GM19467 (cell line): Measurements from ENCODE around the gene FCAR.
"Not testable (repeated sequence)": the region's sequence is repeated elsewhere in the genome, so short reads cannot be mapped to it uniquely, and the experiment has no call there.

ENCODE experiments used
- ATAC-seq: cut with Tn5 transposase; IDR thresholded peaks from one replicate; pipeline ENCODE4 v1.9.1; 2021; ENCODE audit warnings: mild to moderate bottlenecking, moderate library complexity; ENCODE audit not compliant: unreplicated experiment

Gene FCAR

DNA sequence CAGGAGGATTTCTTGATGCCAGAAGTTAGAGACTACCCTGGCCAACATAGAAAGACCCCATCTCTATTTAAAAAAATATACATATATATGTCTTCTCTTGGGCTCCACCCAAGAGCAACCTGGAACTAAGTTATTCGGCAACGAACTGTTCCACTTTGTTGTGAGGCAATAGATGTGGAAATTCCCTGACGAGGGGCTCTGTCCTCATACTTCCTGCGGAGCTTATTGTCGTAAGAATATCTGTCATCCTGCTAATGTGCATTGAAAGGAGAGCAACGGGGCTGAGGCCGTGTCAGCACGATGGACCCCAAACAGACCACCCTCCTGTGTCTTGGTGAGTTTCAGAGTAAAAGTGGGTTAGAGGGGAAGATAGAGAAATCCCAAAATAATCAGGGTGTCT lies at the start of gene FCAR:
Gene FCAR (plus strand): TSS at position 246 of the 400 bp plus-strand sequence. CDS start 55 bp downstream, at position 301.
- no peak for ATAC-seq

DNA sequence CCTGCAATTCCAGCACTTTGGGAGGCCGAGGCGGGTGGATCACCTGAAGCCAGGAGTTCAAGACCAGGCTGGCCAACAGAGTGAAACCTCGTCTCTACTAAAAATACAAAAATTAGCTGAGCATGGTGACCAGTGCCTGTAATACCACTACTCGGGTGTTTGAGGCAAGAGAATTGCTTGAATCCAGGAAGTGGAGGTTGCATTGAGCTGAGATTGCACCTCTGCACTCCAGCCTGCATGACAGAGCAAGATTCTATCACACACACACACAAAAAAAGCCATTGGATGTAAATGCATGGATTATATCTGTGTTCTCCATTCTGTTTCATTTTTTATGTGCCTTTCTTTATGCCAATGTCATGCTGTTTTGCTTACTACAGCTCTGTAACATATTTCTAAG lies 49.6 kb upstream of the FCAR start:
- not testable (repeated sequence) for ATAC-seq

DNA sequence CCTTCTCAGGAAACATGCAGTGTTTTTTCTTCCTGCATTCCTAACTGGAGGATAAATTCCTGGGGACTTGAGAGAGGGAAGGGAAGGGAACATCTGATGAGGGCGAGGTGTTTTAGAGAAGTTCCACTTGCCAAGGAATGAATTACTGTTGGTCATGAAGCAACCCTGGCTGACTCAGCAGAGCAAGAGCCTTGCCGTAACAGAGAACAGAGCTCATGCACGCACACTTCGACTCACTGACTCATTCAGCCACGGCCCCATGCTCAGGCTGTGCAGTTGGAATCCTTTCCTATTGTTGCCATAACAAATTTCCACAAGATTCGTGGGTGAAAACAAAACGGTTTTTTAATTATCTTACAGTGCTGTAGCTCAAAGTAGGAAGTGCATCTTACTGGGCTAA lies 48.7 kb upstream of the FCAR start:
- ATAC-seq: not testable (repeated sequence)

DNA sequence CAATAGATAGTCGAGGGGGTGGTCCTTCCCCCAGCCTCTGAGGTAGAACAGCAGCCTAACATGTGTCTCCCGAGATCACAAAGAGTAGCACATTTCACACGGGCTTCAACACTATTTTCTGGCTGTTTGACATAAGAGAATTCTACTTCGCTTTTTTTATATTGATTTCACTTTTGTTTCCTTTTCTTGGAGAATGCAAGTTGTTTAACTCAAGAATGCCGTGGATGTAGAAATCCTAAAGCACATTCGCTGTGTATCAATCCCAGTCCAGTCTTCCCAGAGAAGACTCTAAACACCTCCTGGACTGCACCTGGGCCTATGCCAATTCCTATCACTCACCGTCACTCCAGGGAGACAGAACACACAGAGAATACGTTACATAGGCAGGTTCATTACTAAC lies 46.0 kb upstream of the FCAR start:
- ATAC-seq: not testable (repeated sequence)

DNA sequence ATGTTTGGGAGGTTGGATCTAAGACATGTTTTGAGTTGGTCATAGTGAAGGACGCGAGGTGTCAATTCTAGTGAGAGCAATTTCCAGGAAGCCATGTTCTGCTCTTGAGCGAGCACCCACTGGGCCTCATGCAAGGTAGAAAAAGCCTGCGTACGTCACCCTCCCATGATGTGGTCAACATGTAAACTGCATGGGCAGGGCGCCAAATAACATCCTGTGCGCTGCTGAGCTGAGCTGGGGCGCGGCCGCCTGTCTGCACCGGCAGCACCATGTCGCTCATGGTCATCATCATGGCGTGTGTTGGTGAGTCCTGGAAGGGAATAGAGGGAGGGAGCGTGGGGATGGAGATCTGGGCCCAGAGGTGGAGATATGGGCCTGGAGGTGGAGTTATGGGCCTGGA lies 41.5 kb upstream of the FCAR start, which contains the start of gene KIR2DS4:
Gene KIR2DS4 (plus strand): TSS at position 181 of the 400 bp plus-strand sequence.
- not testable (repeated sequence) for ATAC-seq

DNA sequence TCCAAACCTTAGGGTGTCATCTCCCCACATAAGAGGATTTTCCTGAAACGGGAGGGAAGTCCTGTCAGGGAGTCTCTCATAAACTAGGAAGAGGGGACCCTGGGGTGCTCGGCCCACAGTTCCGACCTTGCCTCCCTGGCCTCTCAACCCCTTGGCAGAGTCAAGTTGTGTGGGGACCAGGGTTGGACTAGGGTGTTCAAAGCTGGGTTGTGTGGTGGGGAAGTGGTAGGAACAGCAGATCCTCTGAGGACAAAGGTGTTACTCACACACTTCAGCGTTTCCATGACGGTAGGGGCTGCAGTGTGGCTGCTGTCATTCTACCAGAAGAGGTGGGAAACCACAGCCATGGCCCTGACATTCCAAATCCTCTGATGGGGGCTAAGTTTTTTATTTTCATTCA lies 38.9 kb upstream of the FCAR start:
- ATAC-seq: not testable (repeated sequence)

DNA sequence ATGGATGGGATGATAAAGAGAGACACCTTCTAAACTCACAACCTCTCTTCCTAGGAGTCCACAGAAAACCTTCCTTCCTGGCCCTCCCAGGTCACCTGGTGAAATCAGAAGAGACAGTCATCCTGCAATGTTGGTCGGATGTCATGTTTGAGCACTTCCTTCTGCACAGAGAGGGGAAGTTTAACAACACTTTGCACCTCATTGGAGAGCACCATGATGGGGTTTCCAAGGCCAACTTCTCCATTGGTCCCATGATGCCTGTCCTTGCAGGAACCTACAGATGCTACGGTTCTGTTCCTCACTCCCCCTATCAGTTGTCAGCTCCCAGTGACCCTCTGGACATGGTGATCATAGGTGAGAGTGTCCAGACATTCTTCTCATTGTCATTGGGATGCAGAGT lies 36.5 kb upstream of the FCAR start:
- not testable (repeated sequence) for ATAC-seq

DNA sequence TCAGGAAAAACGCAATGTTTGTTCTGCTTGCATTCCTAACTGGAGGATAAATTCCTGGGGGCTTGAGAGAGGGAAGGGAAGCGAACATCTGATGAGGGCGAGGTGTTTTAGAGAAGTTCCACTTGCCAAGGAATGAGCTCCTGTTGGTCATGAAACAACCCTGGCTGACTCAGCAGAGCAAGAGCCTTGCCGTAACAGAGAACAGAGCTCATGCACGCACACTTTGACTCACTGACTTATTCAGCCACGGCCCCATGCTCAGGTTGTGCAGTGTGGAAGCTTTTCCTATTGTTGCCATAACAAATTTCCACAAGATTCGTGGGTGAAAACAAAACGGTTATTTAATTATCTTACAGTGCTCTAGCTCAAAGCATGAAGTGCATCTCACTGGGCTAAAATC lies 30.9 kb upstream of the FCAR start:
- ATAC-seq: not testable (repeated sequence)

DNA sequence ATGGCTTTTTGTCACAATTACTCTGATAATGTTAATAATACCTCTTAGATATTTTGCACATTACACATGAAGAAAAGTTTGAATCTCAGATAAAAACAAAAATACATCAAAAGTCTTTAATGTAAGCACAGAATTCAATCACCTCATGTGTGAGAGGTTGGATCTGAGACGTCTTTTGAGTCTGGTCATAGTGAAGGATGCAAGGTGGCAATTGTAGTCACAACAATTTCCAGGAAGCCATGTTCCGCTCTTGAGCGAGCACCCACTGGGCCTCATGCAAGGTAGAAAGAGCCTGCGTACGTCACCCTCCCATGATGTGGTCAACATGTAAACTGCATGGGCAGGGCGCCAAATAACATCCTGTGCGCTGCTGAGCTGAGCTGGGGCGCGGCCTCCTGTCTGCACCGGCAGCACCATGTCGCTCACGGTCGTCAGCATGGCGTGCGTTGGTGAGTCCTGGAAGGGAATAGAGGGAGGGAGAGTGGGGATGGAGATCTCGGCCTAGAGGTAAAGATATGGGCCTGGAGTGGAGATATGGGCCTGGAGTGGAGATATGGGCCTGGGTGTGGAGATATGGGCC lies 23.9 kb upstream of the FCAR start, which contains the start of gene KIR3DL2:
Gene KIR3DL2 (plus strand): TSS at position 383 of the 580 bp plus-strand sequence. CDS start 33 bp downstream, at position 416.
- ATAC-seq: not testable (repeated sequence)

DNA sequence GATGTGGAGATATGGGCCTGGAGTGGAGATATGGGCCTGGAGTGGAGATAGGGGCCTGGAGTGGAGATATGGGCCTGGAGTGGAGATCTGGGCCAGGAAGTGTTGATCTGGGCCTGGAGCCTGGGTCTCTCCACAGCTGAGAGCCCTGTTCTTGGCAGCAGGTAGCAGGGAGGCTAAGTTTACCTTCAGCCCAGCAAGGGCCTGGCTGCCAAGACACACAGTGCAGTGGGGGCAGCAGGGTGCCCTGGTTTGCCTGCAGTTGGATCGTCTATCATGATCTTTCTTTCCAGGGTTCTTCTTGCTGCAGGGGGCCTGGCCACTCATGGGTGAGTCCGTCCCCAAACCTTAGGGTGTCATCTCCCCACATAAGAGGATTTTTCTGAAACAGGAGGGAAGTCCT lies 23.1 kb upstream of the FCAR start:
- no peak for ATAC-seq

DNA sequence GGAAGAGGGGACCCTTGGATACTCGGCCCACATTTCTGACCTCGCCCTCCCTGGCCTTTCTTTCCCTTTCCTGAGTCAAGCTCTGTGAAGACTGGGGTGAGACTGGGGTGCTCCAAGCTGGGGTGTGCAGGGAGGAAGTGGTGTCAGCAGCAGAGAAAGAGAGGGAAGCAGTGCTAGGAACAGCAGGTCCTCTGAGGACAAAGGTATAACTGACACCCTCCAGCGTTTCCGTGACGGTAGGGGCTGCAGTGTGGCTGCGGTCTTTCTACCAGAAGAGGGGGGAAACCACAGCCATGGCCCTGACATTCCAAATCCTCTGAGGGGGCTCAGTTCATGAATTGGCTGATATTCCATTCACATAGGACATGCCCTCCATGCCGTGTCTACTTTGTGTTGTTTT lies 22.7 kb upstream of the FCAR start:
- no peak for ATAC-seq

DNA sequence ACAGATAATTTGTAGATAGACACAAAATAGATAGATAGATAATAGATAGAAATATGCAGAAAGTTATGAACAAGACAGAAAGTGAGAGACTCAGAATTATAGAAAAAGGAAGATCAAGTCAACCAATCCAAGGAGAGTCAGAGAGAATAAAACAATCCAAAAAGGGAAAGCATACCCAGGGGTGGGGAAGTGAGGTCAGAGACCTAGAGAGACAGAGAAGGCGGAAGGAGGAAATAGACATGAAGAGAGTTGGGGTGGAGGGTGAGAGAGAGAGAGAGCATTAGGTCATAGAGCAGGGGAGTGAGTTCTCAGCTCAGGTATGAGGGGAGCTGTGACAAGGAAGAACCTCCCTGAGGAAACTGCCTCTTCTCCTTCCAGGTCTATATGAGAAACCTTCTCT lies 18.8 kb upstream of the FCAR start:
- ATAC-seq: not testable (repeated sequence)

DNA sequence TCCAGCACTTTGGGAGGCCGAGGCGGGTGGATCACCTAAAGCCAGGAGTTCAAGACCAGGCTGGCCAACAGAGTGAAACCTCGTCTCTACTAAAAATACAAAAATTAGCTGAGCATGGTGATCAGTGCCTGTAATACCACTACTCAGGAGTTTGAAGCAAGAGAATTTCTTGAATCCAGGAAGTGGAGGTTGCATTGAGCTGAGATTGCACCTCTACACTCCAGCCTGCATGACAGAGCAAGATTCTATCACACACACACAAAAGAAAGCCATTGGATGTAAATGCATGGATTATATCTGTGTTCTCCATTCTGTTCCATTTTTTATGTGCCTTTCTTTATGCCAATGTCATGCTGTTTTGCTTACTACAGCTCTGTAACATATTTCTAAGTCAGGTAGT lies 15.6 kb upstream of the FCAR start:
- ATAC-seq: not testable (repeated sequence)

DNA sequence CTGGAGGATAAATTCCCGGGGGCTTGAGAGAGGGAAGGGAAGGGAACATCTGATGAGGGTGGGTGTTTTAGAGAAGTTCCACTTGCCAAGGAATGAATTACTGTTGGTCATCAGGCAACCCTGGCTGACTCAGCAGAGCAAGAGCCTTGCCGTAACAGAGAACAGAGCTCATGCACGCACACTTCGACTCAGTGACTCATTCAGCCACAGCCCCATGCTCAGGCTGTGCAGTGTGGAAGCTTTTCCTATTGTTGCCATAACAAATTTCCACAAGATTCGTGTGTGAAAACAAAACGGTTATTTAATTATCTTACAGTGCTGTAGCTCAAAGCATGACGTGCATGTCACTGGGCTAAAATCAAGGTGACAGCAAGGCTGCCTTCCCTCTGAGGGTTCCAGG lies 14.6 kb upstream of the FCAR start:
- ATAC-seq: not testable (repeated sequence)

DNA sequence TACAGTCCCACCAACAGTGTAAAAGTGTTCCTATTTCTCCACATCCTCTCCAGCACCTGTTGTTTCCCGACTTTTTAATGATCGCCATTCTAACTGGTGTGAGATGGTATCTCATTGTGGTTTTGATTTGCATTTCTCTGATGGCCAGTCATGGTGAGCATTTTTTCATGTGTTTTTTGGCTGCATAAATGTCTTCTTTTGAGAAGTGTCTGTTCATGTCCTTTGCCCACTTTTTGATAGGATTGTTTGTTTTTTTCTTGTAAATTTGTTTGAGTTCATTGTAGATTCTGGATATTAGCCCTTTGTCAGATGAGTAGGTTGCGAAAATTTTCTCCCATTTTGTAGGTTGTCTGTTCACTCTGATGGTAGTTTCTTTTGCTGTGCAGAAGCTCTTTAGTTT lies 10.6 kb upstream of the FCAR start:
- ATAC-seq: not testable (repeated sequence)

DNA sequence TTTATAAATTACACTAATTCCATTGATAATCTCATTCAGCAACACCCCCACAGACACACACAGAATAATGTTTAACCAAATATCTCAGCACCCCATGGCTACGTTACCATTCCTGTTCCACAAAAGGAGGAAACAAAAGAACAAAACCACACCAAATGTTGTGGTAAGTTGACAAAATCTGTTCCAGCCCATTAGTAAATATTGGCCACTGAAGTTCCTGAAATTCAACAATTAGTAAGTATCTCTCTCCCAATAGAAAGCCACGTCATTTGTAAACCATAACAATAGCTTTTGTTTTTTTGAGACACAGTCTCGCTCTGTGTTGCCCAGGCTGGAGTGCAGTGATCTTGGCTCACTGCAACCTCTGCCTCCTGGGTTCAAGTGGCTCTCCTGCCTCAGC lies 2.3 kb upstream of the FCAR start:
- ATAC-seq: no peak

DNA sequence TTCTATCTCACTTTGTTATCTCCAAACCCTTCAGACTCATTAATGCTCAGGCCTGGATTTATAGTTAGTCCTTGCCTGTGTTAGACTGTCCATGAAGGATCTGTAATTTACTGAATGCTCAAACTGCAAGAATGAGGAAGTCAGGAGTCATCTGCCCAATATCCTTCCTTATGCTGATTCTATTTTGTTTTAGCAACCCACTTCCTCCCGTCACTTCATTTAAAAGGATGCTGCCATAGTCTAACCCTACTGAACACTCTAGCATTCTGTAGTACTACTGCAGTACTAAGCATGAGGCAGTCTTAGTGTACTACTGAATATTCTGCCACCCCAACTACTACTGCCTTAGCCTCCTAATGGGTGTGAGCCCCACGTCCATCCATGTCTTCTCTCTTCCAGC lies 1.5 kb downstream of the FCAR start:
- ATAC-seq: no peak

DNA sequence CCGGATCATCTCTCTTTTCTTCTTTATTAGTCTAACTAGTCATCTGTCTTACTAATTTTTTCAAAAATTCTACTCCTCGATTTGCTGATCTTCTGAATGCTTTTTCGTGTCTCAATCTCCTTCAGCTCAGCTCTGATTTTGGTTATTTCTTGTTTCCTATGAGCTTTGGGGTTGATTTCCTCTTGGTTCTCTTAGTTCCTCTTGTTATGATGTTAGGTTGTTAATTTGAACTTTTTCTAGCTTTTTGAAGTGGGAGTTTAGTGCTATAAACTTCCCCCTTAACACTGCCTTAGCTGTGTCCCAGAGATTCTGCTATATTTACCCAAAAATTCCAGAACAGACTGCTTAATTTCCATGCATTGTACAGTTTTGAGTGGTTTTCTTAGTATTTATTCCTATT lies 3.4 kb downstream of the FCAR start:
- no peak for ATAC-seq

DNA sequence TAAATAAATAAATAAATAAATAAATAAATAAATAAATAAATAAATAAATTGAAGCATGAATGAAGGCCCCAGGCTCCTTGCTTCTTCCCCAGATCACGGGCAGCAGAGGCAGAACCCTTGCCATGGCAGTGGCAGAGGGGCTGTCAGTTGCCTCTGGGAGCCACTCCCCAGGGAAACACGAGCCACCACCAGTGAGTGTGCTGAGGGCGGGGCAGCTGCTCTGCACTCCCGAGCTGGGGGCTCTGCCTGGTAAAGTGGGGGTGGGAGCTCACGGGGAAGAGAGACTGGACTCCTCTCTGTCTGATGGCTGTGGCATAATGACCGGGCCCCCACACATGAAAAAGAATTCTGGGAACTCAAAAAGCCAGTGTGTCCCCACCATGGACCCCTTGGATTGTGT lies 7.8 kb downstream of the FCAR start:
- ATAC-seq: no peak

DNA sequence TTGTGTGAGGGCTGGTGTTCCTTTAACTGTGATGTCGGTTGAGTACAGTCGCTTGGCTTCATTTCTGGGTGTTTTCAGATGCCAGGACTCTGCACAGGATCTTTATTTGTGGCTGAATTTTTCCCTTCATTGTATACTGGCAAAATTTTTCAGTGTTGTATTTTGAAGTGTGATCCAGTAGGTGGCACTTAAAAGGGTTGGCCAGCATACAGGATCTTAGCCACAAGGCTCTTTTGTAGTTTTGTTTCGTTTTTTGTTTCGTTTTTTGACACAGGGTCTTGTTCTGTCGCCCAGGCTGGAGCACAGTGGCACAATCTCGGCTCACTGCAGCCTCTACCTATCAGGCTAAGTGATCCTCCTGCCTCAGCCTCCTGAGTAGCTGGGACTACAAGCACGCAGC lies 8.7 kb downstream of the FCAR start:
- ATAC-seq: no peak

DNA sequence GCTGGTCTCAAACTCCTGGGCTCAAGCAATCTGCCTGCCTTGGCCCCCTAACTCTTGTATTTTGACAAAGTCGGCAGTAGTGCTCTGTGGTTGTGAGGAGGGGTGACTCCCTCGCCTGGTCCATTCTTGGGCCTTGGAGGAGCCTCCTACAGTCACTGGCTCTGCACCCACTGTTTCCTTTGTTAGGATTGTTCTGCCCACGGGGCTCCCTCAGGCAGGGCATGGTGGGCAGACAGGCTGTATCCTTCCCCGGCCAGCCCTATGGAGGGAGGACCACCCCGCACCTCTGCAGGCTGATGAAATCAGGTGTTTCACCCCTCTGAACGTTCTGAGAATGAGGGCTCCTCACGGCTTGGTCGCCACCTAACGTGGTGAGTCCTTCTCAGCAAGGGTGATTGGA lies 9.2 kb downstream of the FCAR start:
- ATAC-seq: no peak

DNA sequence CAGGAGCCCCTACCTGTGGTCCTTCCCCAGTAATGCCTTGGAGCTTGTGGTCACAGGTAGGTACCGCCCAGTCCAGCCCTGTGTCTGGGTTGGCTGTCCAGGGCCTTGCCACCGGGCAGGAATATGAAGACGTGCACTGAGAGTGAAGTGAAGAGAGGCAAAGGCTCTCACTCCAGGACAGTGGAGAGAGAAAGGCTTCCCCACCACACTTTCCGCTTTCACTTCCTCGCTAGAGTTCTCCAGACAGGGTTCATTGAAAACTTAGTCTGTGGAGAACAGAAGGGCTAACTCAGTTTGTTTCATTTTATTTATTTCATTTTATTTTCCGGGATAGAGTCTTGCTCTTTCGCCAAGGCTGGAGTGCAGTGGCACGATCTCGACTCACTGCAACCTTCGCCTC lies 14.2 kb downstream of the FCAR start:
- no peak for ATAC-seq

DNA sequence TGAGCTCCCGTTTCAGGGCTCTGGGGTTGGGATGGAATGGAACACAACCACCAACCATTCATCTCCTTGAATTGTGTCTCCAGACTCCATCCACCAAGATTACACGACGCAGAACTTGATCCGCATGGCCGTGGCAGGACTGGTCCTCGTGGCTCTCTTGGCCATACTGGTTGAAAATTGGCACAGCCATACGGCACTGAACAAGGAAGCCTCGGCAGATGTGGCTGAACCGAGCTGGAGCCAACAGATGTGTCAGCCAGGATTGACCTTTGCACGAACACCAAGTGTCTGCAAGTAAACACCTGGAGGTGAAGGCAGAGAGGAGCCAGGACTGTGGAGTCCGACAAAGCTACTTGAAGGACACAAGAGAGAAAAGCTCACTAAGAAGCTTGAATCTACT lies 15.5 kb downstream of the FCAR start:
- ATAC-seq: no peak
